Naive B cell (primary cell): Measurements from ENCODE around the gene TM4SF1. TPM values are rescaled to one million over a fixed set of nuclear protein-coding genes. Genes with fewer than 3 reads are reported as not detected.
"Not testable (repeated sequence)": the region's sequence is repeated elsewhere in the genome, so short reads cannot be mapped to it uniquely, and the experiment has no call there.

Source experiments
- ATAC-seq, 2 donors: fragments of 150-1000 bp; cut with Tn5 transposase; 2 replicates each; pipeline ENCODE4 v1.10.0; 2021; ENCODE audit warnings: low read depth in 2 of 2, mild to moderate bottlenecking in 2 of 2, moderate library complexity in 2 of 2
- DNase-seq: peaks from one replicate; pipeline ENCODE4 v3.0.0; 2022
- H3K27ac Mint-ChIP-seq, 6 donors: one replicate each; pipeline ENCODE4 v1.8.0; 2020 to 2022; ENCODE audit warnings: mild to moderate bottlenecking in 6 of 6, mixed read lengths in 6 of 6, moderate library complexity in 5 of 6, inconsistent platforms in 2 of 6
- H3K27me3 Mint-ChIP-seq, 3 donors: one replicate each; pipeline ENCODE4 v1.8.0; 2021 to 2022; ENCODE audit warnings: mixed read lengths in 3 of 3, mild to moderate bottlenecking in 1 of 3
- H3K36me3 Mint-ChIP-seq, 2 donors: one replicate each; pipeline ENCODE4 v1.8.0; 2020 to 2022; ENCODE audit warnings: mixed read lengths in 2 of 2, inconsistent platforms in 1 of 2, mild to moderate bottlenecking in 1 of 2
- H3K4me1 Mint-ChIP-seq, 3 donors: one replicate each; pipeline ENCODE4 v1.8.0; 2020 to 2022; ENCODE audit warnings: mixed read lengths in 3 of 3, inconsistent platforms in 1 of 3, mild to moderate bottlenecking in 1 of 3, moderate library complexity in 1 of 3
- H3K4me3 Mint-ChIP-seq, 8 donors: one replicate each; pipeline ENCODE4 v1.8.0; 2020 to 2022; ENCODE audit warnings: mild to moderate bottlenecking in 8 of 8, mixed read lengths in 8 of 8, moderate library complexity in 8 of 8, inconsistent platforms in 2 of 8
- H3K9me3 Mint-ChIP-seq, 7 donors: one replicate each; pipeline ENCODE4 v1.8.0; 2020 to 2022; ENCODE audit warnings: mixed read lengths in 7 of 7, mild to moderate bottlenecking in 5 of 7, inconsistent platforms in 2 of 7, moderate library complexity in 1 of 7
- polyA plus RNA-seq, 6 donors: library from polyadenylated mRNA; unstranded; fragments of 300-500 nt; fragmentation: Illumina TruSeq; gene quantifications; one replicate each; pipeline ENCODE4 v1.2.3, GENCODE V29; 2021; ENCODE audit warnings: low read depth in 6 of 6

The TM4SF1 gene
- polyA plus RNA-seq, 6 donors from 2014 or later, result not detected

- Mint-ChIP-seq H3K27ac (peak overlapping the region in 1 of 6 donors; percentile 70), H3K4me3 (no peak overlapping the region), H3K9me3 (peaks cover 0 to 2% (median 0%) of the 10 kb centered on the region in 7 donors), H3K36me3 (no peaks in the 10 kb centered on the region), H3K4me1 (no peaks in the 10 kb centered on the region), H3K27me3 (peaks cover 6 to 12% (median 10%) of the 10 kb centered on the region in 3 donors)
- DNase-seq (no peak), ATAC-seq (no peak)
These were observed 12.8 kb upstream of the TM4SF1 start for GRCh38 chr3:149390294-149390693.

- no peak for ATAC-seq
- no peaks in the 10 kb centered on the region for H3K4me1 Mint-ChIP-seq
- H3K27ac Mint-ChIP-seq, result no peak overlapping the region
- DNase-seq, result no peak
- no peaks in the 10 kb centered on the region for H3K36me3 Mint-ChIP-seq
- peaks cover 0 to 2% (median 0%) of the 10 kb centered on the region in 7 donors for H3K9me3 Mint-ChIP-seq
- peaks cover 6 to 10% (median 8%) of the 10 kb centered on the region in 3 donors for H3K27me3 Mint-ChIP-seq
- no peak overlapping the region for H3K4me3 Mint-ChIP-seq
These were observed 11.3 kb upstream of the TM4SF1 start for GRCh38 chr3:149388531-149389417.

- Mint-ChIP-seq H3K27me3 (peaks cover 6 to 13% (median 10%) of the 10 kb centered on the region in 3 donors), H3K4me3 (no peak overlapping the region), H3K27ac (no peak overlapping the region), H3K4me1 (no peaks in the 10 kb centered on the region), H3K9me3 (peaks cover 0 to 2% (median 0%) of the 10 kb centered on the region in 7 donors), H3K36me3 (no peaks in the 10 kb centered on the region)
- DNase-seq (no peak), ATAC-seq (no peak)
These were observed 10.6 kb upstream of the TM4SF1 start for GRCh38 chr3:149388001-149388440.

GRCh38 chr3:149386299-149386606 lies 8.8 kb upstream of the TM4SF1 start:
- Mint-ChIP-seq H3K4me3 (no peak overlapping the region), H3K27me3 (peaks cover 5 to 10% (median 9%) of the 10 kb centered on the region in 3 donors), H3K27ac (no peak overlapping the region), H3K9me3 (peaks cover 0 to 2% (median 0%) of the 10 kb centered on the region in 7 donors), H3K36me3 (no peaks in the 10 kb centered on the region), H3K4me1 (no peaks in the 10 kb centered on the region)
- DNase-seq (no peak), ATAC-seq (no peak)

- no peak overlapping the region for H3K27ac Mint-ChIP-seq
- peaks cover 0 to 10% (median 5%) of the 10 kb centered on the region in 3 donors for H3K27me3 Mint-ChIP-seq
- peaks cover 0 to 2% (median 0%) of the 10 kb centered on the region in 7 donors for H3K9me3 Mint-ChIP-seq
These were observed 8.3 kb upstream of the TM4SF1 start for GRCh38 chr3:149385617-149386298.

GRCh38 chr3:149384911-149385321 lies 7.5 kb upstream of the TM4SF1 start:
- Mint-ChIP-seq H3K9me3 (peaks cover 0 to 2% (median 0%) of the 10 kb centered on the region in 7 donors), H3K4me1 (no peaks in the 10 kb centered on the region), H3K4me3 (no peak overlapping the region), H3K27me3 (peaks cover 0 to 10% (median 5%) of the 10 kb centered on the region in 3 donors), H3K36me3 (no peaks in the 10 kb centered on the region), H3K27ac (no peak overlapping the region)
- no peak for ATAC-seq
- DNase-seq, result no peak

More at GRCh38 chr3:149385617-149386298, 8.3 kb upstream of the TM4SF1 start:
- Mint-ChIP-seq H3K36me3 (no peaks in the 10 kb centered on the region), H3K4me3 (no peak overlapping the region), H3K4me1 (no peaks in the 10 kb centered on the region)
- ATAC-seq, result no peak
- DNase-seq, result no peak

- ATAC-seq (no peak), DNase-seq (no peak)
- Mint-ChIP-seq H3K4me3 (no peak overlapping the region), H3K4me1 (no peaks in the 10 kb centered on the region), H3K9me3 (peaks cover 0 to 6% (median 0%) of the 10 kb centered on the region in 7 donors), H3K27ac (no peak overlapping the region), H3K27me3 (peaks cover 5 to 10% (median 5%) of the 10 kb centered on the region in 3 donors), H3K36me3 (no peaks in the 10 kb centered on the region)
These were observed 6.7 kb upstream of the TM4SF1 start for GRCh38 chr3:149384167-149384566.

GRCh38 chr3:149383703-149384102 lies 6.3 kb upstream of the TM4SF1 start:
- Mint-ChIP-seq H3K4me1 (no peaks in the 10 kb centered on the region), H3K27me3 (peaks cover 8 to 10% (median 10%) of the 10 kb centered on the region in 3 donors), H3K9me3 (peaks cover 0 to 6% (median 0%) of the 10 kb centered on the region in 7 donors), H3K36me3 (no peaks in the 10 kb centered on the region), H3K27ac (no peak overlapping the region), H3K4me3 (no peak overlapping the region)
- DNase-seq, result no peak
- no peak for ATAC-seq

GRCh38 chr3:149382518-149382917 lies 5.1 kb upstream of the TM4SF1 start:
- no peak overlapping the region for H3K27ac Mint-ChIP-seq
- peaks cover 0 to 4% (median 2%) of the 10 kb centered on the region in 3 donors for H3K4me1 Mint-ChIP-seq
- H3K27me3 Mint-ChIP-seq, result peaks cover 13 to 20% (median 14%) of the 10 kb centered on the region in 3 donors
- ATAC-seq (no peak), DNase-seq (no peak)
- peaks cover 0 to 7% (median 0%) of the 10 kb centered on the region in 7 donors for H3K9me3 Mint-ChIP-seq
- no peak overlapping the region for H3K4me3 Mint-ChIP-seq
- no peaks in the 10 kb centered on the region for H3K36me3 Mint-ChIP-seq

- Mint-ChIP-seq H3K36me3 (no peaks in the 10 kb centered on the region), H3K4me3 (no peak overlapping the region), H3K4me1 (peaks cover 0 to 7% (median 7%) of the 10 kb centered on the region in 3 donors), H3K27me3 (peaks cover 13 to 24% (median 18%) of the 10 kb centered on the region in 3 donors), H3K9me3 (peaks cover 0 to 7% (median 0%) of the 10 kb centered on the region in 7 donors), H3K27ac (peak overlapping the region in 1 of 6 donors; percentile 11)
- ATAC-seq (no peak), DNase-seq (no peak)
These were observed 4.6 kb upstream of the TM4SF1 start for GRCh38 chr3:149382101-149382467.

- Mint-ChIP-seq H3K27ac (peak overlapping the region in 1 of 6 donors; percentile 11), H3K27me3 (peaks cover 13 to 29% (median 23%) of the 10 kb centered on the region in 3 donors), H3K36me3 (no peaks in the 10 kb centered on the region), H3K4me1 (peaks cover 0 to 8% (median 8%) of the 10 kb centered on the region in 3 donors), H3K4me3 (no peak overlapping the region), H3K9me3 (peaks cover 0 to 7% (median 0%) of the 10 kb centered on the region in 7 donors)
- ATAC-seq (no peak), DNase-seq (no peak)
These were observed 4.0 kb upstream of the TM4SF1 start for GRCh38 chr3:149381173-149382100.

- H3K36me3 Mint-ChIP-seq, H3K4me3 Mint-ChIP-seq, H3K27ac Mint-ChIP-seq, ATAC-seq, DNase-seq, H3K9me3 Mint-ChIP-seq, H3K4me1 Mint-ChIP-seq: not testable (repeated sequence)
- H3K27me3 Mint-ChIP-seq, result peaks cover 13 to 29% (median 23%) of the 10 kb centered on the region in 3 donors
These were observed 2.8 kb upstream of the TM4SF1 start for GRCh38 chr3:149380220-149380619.
